ENCODE data around the gene MFAP4.

Gene MFAP4

GRCh38 chr17:19346351-19347255 lies 40.4 kb downstream of the MFAP4 start:
- DNase-seq: no peak

GRCh38 chr17:19345486-19346350 lies 41.3 kb downstream of the MFAP4 start:
- DNase-seq: no peak

DNA sequence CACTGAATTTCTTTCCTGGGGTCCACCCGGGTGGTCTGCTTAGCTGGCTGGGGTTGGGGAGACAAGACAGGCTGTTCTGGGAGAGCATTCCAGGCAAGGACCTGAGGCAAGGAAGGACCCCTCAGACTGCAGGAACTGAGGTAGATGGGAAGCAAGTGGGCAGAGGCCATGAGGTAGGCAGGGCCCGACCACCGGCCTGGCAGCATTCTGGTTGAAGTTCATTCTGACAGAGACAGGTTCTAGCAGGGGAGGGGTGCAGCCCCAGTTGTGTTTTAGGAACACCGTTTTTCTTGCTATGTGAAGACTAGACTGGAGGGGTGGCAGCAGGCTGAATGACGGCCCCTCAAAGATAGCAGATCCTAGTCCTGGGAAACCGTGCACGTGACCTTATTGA lies 41.9 kb downstream of the MFAP4 start:
- no peak for DNase-seq

DNA sequence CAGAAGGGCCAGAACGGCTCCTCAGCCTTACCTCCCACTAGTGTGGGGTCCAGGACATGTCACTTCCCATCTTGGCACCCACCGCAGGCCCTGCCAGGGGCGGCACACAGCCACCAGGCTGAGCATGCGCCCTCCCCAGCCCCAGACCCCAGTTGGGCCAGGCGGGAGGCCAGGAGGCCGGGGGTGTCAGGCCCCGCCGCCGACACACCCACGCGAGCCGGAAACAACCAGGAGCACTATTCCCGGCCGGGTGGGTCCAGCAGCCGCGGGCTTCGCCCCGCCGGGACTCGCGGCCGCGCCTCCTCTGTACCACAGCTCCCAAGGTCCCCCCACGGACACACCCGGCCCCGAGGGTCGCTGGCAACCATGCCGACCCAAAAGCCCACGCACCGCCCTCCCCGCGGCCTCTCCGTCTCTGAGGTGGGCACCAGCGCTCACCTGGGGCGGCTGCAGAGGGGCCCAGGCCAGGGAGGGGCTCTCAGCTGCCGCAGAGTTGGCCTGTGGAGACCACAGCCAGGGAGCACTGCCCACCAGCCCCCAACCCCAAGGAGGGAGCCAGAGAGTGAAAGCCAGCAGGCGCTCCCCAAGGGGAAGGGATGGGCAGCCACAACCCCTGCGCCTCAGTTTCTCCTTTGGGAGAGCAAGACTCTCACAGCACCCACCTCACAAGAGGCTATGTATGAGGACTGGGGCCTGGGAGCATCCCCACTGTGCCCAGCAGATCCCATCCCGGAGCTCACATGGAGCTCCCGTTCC lies 42.5 kb downstream of the MFAP4 start:
- DNase-seq: no peak

- DNase-seq: no peak
Observed at GRCh38 chr17:19343671-19344151, 43.3 kb downstream of the MFAP4 start.

GRCh38 chr17:19343256-19343630 lies 43.7 kb downstream of the MFAP4 start:
- no peak for DNase-seq

DNA sequence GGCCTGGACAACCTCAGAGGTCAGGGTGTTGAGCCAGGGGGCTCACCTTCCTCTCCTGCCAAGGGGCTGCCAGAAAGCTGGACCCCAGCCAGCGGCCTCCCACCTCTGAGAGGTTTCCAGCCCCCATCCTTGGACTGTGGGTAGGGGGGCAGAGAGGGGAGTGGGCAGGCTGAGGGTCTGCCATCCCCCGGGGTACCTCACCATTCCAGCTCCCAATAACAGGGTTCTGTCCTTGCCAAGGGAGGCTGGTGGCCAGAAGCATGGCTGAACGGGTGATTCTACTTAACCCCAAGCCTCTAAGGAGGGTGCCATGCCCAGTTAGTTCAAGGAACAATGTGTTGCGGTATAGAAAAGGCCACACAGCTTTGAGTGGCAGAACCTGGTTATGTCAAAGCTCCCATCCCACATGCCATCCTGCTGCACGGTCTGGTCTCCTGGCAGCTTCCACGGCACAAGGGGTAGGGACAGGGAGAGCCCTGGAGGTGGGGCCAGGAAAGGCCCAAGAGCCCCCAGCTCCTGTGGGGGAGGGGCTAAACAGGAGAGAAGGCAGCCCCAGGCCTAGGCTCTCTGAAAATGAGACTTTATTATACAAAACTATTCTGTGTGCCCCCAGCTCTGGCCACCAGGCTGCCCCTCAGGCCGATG lies 44.3 kb downstream of the MFAP4 start:
- DNase-seq: no peak

DNA sequence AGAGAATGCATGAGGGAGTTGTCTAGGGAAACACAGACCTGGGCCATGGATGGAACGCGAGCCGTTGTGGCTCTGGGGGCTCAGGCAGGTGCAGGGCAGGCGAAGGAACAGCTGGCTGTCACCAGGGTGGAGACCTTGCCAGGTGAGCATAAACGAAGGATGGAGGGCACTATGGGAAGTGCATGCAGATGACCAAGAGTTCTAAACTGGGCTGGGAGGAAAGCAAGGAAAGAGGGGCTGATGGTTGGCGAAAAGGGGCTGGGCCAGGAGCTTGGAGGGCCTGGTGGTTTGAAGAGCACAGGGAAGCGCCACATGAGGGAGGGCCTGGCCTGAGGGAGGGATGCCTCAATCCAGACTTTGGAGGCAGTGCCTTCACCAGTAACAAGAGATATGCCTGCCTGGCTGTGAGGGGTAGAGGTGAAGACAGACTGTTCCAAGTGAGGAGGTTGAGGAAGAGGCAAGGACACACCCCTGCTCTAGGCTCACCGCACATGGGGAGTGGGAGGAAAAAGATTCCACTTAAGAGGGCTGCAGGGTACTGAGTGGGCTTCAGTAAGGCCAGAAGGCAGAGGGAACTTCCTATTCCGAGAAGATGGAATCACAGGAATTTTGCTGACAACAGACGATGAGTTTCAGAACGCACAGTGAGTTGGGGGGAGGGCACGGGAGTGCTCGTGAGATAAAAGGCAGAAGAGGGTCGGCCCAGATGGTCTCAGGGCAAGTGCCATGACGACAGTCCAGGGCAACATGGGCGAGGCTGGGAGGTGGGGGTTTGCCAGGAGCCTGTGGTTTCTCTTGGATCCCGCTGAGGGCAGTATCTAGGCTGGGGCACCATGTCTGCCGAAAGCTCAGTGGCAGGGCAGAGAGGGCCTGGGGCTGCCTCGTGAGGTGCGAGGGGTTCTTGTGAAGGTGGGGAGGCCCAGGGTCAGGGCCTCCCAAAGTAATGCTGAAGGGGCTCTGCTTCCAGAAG lies 45.1 kb downstream of the MFAP4 start:
- DNase-seq: no peak

DNA sequence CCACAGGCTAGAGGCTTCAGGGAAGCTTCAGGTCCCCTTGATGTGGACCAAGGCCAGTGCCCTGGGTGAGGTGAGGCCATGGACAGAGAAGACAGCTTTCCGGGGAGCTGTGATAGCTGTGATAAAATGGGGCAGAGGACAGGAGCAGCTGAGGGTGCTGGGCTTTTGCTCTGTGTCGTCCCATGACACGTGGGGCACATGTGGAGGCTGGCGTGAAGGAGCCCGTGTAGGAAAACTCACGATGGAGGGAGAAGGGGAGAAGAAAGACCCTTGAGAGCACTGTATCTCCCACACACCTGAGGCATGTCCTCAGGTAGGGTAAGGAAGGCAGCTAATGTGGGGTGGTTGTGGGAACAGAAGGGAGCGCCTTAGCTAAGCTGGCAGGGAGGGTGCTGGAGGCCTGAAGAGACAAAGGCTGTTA lies 45.8 kb downstream of the MFAP4 start:
- DNase-seq: no peak

- DNase-seq: no peak
Observed at GRCh38 chr17:19339341-19339815, 47.6 kb downstream of the MFAP4 start.

- peak; percentile 51 for DNase-seq
Observed at GRCh38 chr17:19338031-19338990, 48.7 kb downstream of the MFAP4 start.

DNA sequence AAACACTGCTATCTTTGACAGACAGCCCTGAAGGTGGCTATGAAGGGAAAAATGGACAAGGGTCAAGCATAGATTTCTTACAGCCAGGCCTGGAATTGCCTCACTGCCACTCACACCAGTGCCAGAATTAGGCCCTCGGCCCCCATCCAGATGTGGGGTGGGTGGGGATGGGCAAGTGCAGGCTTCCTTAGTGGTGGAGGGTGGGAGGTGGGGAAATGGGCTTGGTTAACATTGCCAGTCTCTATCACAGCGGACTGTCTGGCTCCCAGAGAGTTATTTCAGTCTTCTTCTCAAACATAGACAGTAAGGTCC lies 49.3 kb downstream of the MFAP4 start:
- no peak for DNase-seq

DNA sequence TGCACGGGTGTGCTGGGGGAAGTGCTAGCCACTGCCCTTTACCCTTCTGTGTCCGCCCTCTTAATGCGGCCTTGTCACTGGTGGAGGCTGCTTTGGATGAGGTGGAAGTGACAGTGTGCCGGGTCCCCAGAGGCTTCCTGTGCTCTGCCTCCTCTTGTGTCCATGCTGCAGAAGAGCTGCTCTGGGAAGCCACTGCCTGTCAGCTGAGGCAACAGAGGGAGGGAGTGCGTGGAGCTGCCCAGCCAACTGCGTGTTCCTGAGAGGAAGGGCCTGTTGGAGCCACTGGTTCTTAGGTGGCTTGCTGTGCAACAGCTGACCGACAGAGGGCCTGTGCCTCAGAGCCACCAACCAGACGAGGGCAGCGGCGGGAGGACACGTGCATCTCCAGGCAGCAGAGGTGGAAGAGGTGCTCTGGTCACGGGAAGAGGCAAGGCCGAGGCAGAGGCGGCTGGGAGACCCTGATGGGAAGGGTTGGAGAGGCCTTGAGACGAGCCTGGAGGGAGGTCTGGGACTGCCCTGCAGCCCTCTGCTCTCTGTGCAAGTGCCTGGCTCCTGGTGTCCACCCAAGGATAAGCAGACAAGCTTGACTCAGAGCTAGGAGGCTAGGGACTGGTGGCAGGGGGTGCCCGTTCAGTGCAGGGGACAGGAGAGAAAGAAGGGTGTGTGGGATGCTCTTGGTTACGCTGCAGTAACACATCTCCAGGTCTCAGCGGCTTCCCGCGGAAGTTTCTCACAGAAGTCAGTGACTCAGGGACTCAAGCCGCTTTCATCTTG lies 49.9 kb downstream of the MFAP4 start:
- no peak for DNase-seq

DNA sequence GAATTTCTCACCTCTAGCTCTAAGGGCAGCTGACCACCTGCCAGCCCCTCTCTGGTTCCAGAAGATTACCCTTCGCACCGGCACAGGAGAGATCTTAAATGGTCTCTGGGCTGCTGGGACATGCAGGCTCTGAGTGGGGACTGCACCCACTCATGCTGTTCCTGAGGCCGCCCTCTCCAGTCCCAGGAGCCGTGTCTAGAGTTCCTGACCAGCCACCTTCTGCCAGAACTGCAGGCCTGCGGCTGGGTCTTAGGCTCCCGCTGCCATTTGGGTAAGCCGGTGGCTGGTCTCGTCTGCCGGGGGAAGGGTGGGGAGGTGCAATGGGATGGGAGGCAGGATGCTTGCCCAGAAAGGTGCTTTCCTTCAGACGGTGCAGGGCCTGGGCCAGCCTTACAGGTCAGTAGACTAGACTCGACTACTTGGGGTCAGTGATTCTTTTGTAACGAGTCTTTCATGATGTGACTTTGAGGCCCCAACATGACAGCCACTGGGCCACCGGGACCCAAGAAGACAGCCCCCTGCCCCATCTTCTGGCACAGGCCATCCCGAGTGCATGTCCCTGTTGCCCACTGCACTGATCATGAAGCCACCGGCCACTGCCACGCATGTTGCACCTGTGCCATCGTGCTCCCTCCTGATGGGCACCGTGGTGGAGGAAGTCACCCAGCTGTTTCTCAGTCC lies 50.9 kb downstream of the MFAP4 start:
- no peak for DNase-seq

DNA sequence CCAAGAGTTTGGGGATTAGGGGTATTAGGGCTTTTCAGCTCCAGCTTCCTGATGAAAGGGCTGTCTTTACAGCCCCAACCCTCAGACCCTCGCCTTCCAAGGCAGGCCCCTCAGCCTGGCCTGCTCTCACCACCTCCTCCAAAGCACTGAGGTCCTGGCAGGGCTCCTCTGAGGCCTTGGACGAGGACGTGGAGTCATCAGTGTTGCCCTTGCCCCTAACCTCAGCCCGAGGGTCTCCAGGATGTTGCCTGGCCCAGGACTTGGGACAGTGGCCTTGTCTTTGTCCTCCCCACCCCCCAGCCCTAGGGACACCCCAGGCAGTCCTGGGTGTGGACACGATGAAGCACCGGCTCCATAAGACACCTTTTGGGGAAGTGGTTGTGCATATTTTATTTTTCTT lies 52.7 kb downstream of the MFAP4 start:
- no peak for DNase-seq

DNA sequence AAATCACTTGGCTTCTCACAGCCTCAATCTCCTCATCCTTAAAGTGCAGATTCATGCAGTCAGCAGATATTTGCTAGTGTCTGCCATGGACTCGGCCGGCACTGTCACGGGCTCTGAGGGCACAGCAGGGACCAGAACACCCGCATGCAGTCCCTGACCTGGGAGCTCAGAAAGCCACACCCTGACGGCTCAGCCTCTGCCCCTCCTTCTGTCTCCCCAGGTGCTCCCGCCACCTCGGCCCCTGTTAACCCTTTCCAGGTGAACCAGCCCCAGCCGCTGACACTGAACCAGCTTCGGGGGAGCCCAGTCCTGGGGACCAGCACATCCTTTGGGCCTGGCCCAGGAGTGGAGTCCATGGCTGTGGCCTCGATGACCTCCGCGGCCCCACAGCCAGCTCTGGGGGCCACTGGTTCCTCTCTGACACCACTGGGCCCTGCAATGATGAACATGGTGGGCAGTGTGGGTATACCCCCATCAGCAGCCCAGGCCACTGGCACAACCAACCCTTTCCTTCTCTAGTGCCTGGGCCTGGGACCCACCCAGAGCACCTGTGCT lies 53.2 kb downstream of the MFAP4 start:
- no peak for DNase-seq

Measured in CD4-positive, alpha-beta T cell treated with Interleukin-4 for 4 hours (primary cell).